Neuronal stem cell (in vitro differentiated cells): ENCODE measurements around the gene SMAP1.

Source experiments
- DNase-seq: peaks from one replicate; pipeline ENCODE4 v3.0.0-alpha.2; 2013; ENCODE audit warnings: low spot score
- H2AFZ ChIP-seq: one replicate; pipeline ENCODE4 v1.6.1; 2013; ENCODE audit warnings: mild to moderate bottlenecking, low read length, inconsistent platforms
- H2AK5ac ChIP-seq: 2 replicates; pipeline ENCODE4 v1.6.1; 2013; ENCODE audit warnings: low read depth, mild to moderate bottlenecking, inconsistent platforms, low read length, moderate library complexity, mixed read lengths
- H2BK120ac ChIP-seq: 2 replicates; pipeline ENCODE4 v1.6.1; 2013; ENCODE audit warnings: low read depth, mild to moderate bottlenecking, inconsistent platforms, low read length, moderate library complexity, mixed read lengths
- H2BK12ac ChIP-seq: one replicate; pipeline ENCODE4 v1.6.1; 2013; ENCODE audit warnings: low read length, inconsistent platforms
- H2BK15ac ChIP-seq: 2 replicates; pipeline ENCODE4 v1.6.1; 2013; ENCODE audit warnings: mild to moderate bottlenecking, low read length, inconsistent platforms, mixed read lengths
- H2BK5ac ChIP-seq: one replicate; pipeline ENCODE4 v1.6.1; 2013; ENCODE audit warnings: inconsistent platforms, mild to moderate bottlenecking, low read length, moderate library complexity
- H3K14ac ChIP-seq: one replicate; pipeline ENCODE4 v1.6.1; 2013; ENCODE audit warnings: low read length, inconsistent platforms
- H3K18ac ChIP-seq: 2 replicates; pipeline ENCODE4 v1.6.1; 2013; ENCODE audit warnings: low read length, inconsistent platforms
- H3K23ac ChIP-seq: 2 replicates; pipeline ENCODE4 v1.6.1; 2013; ENCODE audit warnings: low read depth, mild to moderate bottlenecking, mixed read lengths, low read length, inconsistent platforms; ENCODE audit not compliant: poor library complexity
- H3K27ac ChIP-seq: replicated peaks from 3 replicates; pipeline ENCODE4 v1.5.1; 2013; ENCODE audit warnings: low read length, inconsistent platforms
- H3K27me3 ChIP-seq, 3 experiments: 2 replicates each; pipeline ENCODE4 v1.6.1; 2013; ENCODE audit warnings: low read length in 3 of 3, mild to moderate bottlenecking in 2 of 3, inconsistent platforms in 1 of 3, low read depth in 1 of 3, mixed read lengths in 1 of 3, moderate library complexity in 1 of 3; ENCODE audit not compliant: control insufficient read depth in 3 of 3, insufficient read depth in 3 of 3
- H3K36me3 ChIP-seq, 2 donors: replicated peaks in 1 of 2; 2 replicates each; pipeline ENCODE4 v1.6.1; 2013; ENCODE audit warnings: low read length in 2 of 2; ENCODE audit not compliant: control insufficient read depth in 2 of 2, insufficient read depth in 2 of 2
- H3K4ac ChIP-seq: 2 replicates; pipeline ENCODE4 v1.6.1; 2013; ENCODE audit warnings: inconsistent platforms, mild to moderate bottlenecking, low read length, moderate library complexity
- H3K4me1 ChIP-seq, 2 donors: 1 replicate in 1 of 2; 2 replicates in 1 of 2; pipeline ENCODE4 v1.6.1; 2013; ENCODE audit warnings: low read length in 2 of 2, low read depth in 1 of 2; ENCODE audit not compliant: control insufficient read depth in 2 of 2, insufficient read depth in 1 of 2
- H3K4me2 ChIP-seq: one replicate; pipeline ENCODE4 v1.6.1; 2013; ENCODE audit warnings: mild to moderate bottlenecking, low read length, inconsistent platforms; ENCODE audit not compliant: insufficient read depth, poor library complexity, severe bottlenecking
- H3K4me3 ChIP-seq, 2 donors: 2 replicates each; pipeline ENCODE4 v1.5.1; 2013; ENCODE audit warnings: low read length in 2 of 2, mild to moderate bottlenecking in 2 of 2, inconsistent platforms in 1 of 2, moderate library complexity in 1 of 2
- H3K79me1 ChIP-seq: one replicate; pipeline ENCODE4 v1.6.1; 2013; ENCODE audit warnings: low read depth, mild to moderate bottlenecking, inconsistent platforms, low read length, moderate library complexity
- H3K9ac ChIP-seq: one replicate; pipeline ENCODE4 v1.6.1; 2013; ENCODE audit warnings: mild to moderate bottlenecking, low read depth, low read length, inconsistent platforms; ENCODE audit not compliant: poor library complexity
- H3K9me3 ChIP-seq, 2 donors: replicated peaks in 1 of 2; 2 replicates each; pipeline versions ENCODE3 to v1.6.1; 2013; ENCODE audit warnings: low read length in 2 of 2, mild to moderate bottlenecking in 2 of 2, inconsistent platforms in 1 of 2, low read depth in 1 of 2, mixed read lengths in 1 of 2, moderate library complexity in 1 of 2; ENCODE audit not compliant: control insufficient read depth in 2 of 2, insufficient read depth in 1 of 2
- H4K8ac ChIP-seq: one replicate; pipeline ENCODE4 v1.6.1; 2013; ENCODE audit warnings: low read depth, mild to moderate bottlenecking, inconsistent platforms, low read length, moderate library complexity
- H4K91ac ChIP-seq: one replicate; pipeline ENCODE4 v1.6.1; 2013; ENCODE audit warnings: low read length, low read depth, mild to moderate bottlenecking, inconsistent platforms; ENCODE audit not compliant: poor library complexity
- WGBS, 2 donors: extraction: QIAGEN DNeasy Blood & Tissue Kit; methylation state at CpG; one replicate each; pipeline ENCODE4 v1.1.7; 2013; ENCODE audit warnings: missing lambda C conversion rate in 2 of 2, mixed read lengths in 1 of 2; ENCODE audit not compliant: insufficient read length in 2 of 2, insufficient replicate concordance in 1 of 2; ENCODE audit errors: extremely low coverage in 2 of 2; 5-methylcytosine and 5-hydroxymethylcytosine counted together

Gene SMAP1

DNA sequence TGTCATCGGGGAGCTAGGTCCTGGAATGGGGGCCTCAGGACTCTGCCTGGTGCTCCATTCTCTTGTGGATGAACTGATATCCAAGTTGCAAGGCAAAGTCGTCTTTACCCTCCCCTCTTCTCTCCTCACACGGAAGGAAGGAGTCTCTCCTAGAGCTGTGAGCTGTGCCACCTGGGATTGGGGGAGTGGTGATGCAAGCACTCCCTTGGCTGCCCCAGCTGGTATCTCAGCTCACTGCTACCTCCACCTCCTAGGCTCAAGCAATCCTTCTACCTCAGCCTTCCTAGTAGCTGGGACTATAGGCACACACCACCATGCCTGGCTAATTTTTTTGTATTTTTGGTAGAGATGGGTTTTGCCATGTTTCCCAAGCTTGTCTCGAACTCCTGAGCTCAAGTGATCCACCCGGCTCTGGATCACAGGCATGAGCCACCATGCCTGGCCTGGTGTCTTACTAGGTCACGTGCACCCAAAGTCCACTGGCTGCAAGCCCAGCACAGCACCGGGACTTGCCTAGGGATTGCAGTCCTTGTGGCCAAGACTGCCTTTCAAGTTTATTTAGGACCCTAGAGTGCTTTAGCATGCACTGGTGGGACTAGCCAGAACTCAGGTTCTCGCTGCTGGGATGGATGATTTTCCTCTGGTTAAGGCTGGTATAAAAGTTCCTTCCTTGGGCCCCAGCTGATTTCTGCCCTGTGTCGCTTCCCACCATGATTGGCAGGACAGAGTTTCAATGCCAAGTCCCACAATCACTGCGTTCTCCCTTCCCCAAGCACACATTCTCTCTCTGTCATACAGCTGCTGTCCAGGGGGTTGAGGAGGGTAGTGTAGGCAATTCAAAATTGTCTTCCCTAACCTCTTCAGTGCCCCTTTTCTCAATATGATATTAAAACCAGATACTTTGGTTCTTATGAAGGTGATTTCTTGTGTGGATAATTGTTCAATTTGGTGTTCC lies 33.5 kb downstream of the SMAP1 start:
- Histone ChIP-seq H3K4ac (no peak overlapping the region), H4K8ac (no peak overlapping the region), H3K9ac (no peak overlapping the region), H3K27ac (no peak overlapping the region), H3K79me1 (peaks cover 4% of the 10 kb centered on the region), H3K4me1 (no peaks in the 10 kb centered on the region), H3K27me3 (no peaks in the 10 kb centered on the region), H3K4me3 (no peak overlapping the region), H3K4me2 (no peak overlapping the region), H2BK12ac (no peak overlapping the region), H3K9me3 (peaks cover 0 to 5% of the 10 kb centered on the region in 2 donors), H2BK120ac (no peak overlapping the region), H2BK15ac (no peak overlapping the region), H4K91ac (no peak overlapping the region), H2AK5ac (no peak overlapping the region), H3K14ac (peak overlapping the region; percentile 58), H3K23ac (no peak overlapping the region), H2AFZ (no peak overlapping the region), H3K18ac (peak overlapping the region; percentile 28), H2BK5ac (no peak overlapping the region), H3K36me3 (no peaks in the 10 kb centered on the region)
- no peak for DNase-seq
- no CpG with 5 or more reads among the region's 10 CpGs for WGBS, 2 donors

DNA sequence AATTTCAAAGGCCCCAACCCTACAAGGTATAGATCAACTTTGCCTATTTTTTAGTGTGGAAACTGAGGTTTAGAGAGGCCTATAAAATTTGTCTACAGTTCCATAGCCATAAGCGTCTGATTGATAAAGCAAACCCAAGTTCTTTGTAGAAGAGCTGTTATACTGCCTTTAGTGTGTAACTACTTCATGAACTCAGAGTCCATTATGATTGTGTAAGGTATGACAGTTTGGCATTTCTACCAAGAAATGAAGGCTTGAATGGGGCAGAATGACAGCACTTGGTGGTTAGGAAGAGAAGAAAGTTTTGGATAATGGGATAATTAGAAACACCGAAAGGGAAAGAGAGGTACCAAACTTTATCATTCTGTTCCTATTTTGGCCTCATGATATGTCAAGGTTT lies 38.1 kb downstream of the SMAP1 start:
- Histone ChIP-seq H3K4me1 (no peaks in the 10 kb centered on the region), H3K27ac (no peak overlapping the region), H2AFZ (no peak overlapping the region), H3K4ac (no peak overlapping the region), H3K79me1 (no peaks in the 10 kb centered on the region), H2BK120ac (no peak overlapping the region), H2BK15ac (no peak overlapping the region), H3K9me3 (no peaks in the 10 kb centered on the region), H3K4me3 (no peak overlapping the region), H4K8ac (no peak overlapping the region), H2BK5ac (no peak overlapping the region), H4K91ac (no peak overlapping the region), H3K9ac (no peak overlapping the region), H3K27me3 (no peaks in the 10 kb centered on the region), H3K23ac (no peak overlapping the region), H3K18ac (no peak overlapping the region), H3K36me3 (no peaks in the 10 kb centered on the region), H2AK5ac (no peak overlapping the region), H3K4me2 (no peak overlapping the region), H2BK12ac (no peak overlapping the region), H3K14ac (no peak overlapping the region)
- WGBS, 2 donors, result no CpG with 5 or more reads among the region's 2 CpGs
- no peak for DNase-seq

DNA sequence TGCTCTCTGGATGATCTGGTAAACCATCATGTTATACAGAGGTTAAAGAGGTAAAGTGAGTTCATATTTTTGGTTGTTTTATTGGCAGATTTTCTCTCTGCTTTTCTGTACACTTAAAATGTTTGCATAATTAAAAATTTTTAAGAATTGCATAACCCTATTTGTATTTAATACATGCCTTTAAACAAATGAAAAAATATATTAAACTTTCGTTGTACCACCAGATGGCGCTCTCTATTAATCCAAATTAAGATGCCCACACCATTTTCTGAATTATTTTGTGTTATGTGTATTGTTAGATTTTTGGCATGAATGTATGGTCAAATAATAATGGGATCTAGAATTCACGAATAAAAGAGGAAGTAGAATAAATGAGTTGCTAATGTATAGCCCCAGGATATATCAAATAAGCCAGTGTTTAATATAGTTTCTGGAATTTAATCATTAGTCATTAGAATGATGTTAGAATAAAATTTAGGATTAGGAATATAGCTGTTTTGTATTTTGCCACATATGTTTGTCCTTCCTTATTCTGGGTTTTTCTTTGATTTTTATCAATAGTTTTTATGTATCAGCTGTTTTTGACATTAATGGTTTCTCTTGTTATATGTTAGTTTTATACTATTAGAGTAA lies 38.9 kb downstream of the SMAP1 start:
- H3K4me1 ChIP-seq, result no peaks in the 10 kb centered on the region
- no peak overlapping the region for H4K8ac ChIP-seq
- H2BK5ac ChIP-seq, result no peak overlapping the region
- H3K9me3 ChIP-seq, result no peaks in the 10 kb centered on the region
- H3K14ac ChIP-seq, result no peak overlapping the region
- no peak overlapping the region for H3K9ac ChIP-seq
- H3K36me3 ChIP-seq, result no peaks in the 10 kb centered on the region
- no peaks in the 10 kb centered on the region for H3K27me3 ChIP-seq
- 100% methylated on average over 1 of the region's 3 CpGs; no CpG with 5 or more reads in 1 of the 2 donors for WGBS, 2 donors
- H3K79me1 ChIP-seq, result no peaks in the 10 kb centered on the region
- no peak overlapping the region for H2BK15ac ChIP-seq
- H3K4ac ChIP-seq, result no peak overlapping the region
- H2AK5ac ChIP-seq, result no peak overlapping the region
- H4K91ac ChIP-seq, result no peak overlapping the region
- H2AFZ ChIP-seq, result no peak overlapping the region
- no peak overlapping the region for H3K18ac ChIP-seq
- DNase-seq, result peak; percentile 39
- no peak overlapping the region for H2BK12ac ChIP-seq
- no peak overlapping the region for H3K4me3 ChIP-seq
- no peak overlapping the region for H2BK120ac ChIP-seq
- no peak overlapping the region for H3K27ac ChIP-seq
- no peak overlapping the region for H3K23ac ChIP-seq
- no peak overlapping the region for H3K4me2 ChIP-seq

DNA sequence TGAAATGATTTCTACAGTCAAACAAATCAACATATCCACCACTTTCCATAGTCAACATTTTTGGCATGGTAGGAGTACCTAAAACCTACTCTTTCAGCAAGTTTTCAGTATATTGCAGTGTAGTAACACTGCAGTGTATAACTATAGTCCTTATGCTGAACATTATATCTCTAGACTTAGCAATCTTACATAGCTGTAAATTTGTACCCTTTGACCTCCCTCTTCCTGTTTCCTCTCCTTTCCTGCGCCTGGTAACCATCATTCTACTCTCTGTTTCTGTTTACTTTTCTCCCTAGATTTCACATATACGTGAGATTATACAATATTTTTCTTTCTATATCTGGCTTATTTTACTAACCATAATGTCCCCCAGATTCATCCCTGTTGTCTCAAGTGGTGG lies 40.2 kb downstream of the SMAP1 start:
- H3K36me3 ChIP-seq, result no peaks in the 10 kb centered on the region
- H2BK120ac ChIP-seq, result no peak overlapping the region
- no peak overlapping the region for H3K23ac ChIP-seq
- no peak overlapping the region for H3K4me3 ChIP-seq
- no peak overlapping the region for H3K27ac ChIP-seq
- no peaks in the 10 kb centered on the region for H3K27me3 ChIP-seq
- DNase-seq, result no peak
- H4K91ac ChIP-seq, result no peak overlapping the region
- no peaks in the 10 kb centered on the region for H3K9me3 ChIP-seq
- no peak overlapping the region for H3K18ac ChIP-seq
- H4K8ac ChIP-seq, result no peak overlapping the region
- no peaks in the 10 kb centered on the region for H3K4me1 ChIP-seq
- no peak overlapping the region for H2BK12ac ChIP-seq
- no peak overlapping the region for H2BK5ac ChIP-seq
- no peak overlapping the region for H3K4me2 ChIP-seq
- no peak overlapping the region for H2AFZ ChIP-seq
- H3K9ac ChIP-seq, result no peak overlapping the region
- WGBS, 2 donors, result no CpG with 5 or more reads among the region's 2 CpGs
- H3K79me1 ChIP-seq, result no peaks in the 10 kb centered on the region
- H2BK15ac ChIP-seq, result no peak overlapping the region
- H3K14ac ChIP-seq, result no peak overlapping the region
- H3K4ac ChIP-seq, result no peak overlapping the region
- no peak overlapping the region for H2AK5ac ChIP-seq
